GM19463 (cell line): Measurements from ENCODE around the gene CST9L.

Source experiments
- ATAC-seq: cut with Tn5 transposase; IDR thresholded peaks from one replicate; pipeline ENCODE4 v1.9.1; 2021; ENCODE audit warnings: mild to moderate bottlenecking, moderate library complexity; ENCODE audit not compliant: unreplicated experiment

The CST9L gene, protein sequence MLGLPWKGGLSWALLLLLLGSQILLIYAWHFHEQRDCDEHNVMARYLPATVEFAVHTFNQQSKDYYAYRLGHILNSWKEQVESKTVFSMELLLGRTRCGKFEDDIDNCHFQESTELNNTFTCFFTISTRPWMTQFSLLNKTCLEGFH

DNA sequence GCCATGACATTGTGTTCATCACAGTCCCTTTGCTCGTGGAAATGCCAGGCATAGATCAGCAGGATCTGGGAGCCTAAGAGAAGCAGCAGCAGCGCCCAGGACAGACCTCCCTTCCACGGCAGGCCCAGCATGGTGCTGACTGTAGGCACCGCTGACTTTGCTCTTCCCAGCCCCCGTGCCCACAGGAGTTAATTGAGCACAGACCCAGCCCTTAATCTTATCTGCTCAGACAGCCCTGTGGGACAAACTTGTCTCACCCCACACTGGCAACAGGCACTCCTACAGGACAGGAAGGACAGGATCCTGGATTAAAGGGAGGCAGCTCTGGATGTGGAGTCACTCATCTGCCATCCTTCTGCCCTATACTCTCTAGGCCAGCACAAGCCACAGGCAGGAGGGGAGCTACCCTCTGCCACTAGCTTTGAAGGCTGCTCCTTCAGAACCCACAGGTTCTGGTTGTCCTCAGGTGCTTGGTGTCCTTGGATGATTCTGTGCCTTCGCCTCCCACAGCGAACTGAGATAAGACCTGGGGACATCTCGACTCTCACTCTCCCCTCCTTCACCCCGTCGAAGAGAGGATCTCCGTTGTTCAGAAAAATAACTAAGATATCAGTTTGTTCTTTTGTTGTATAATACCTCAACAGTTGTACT is at the start of gene CST9L:
Gene CST9L (minus strand): TSS at position 165 of the 651 bp plus-strand sequence. CDS start 34 bp downstream, at position 131.
- no peak for ATAC-seq

DNA sequence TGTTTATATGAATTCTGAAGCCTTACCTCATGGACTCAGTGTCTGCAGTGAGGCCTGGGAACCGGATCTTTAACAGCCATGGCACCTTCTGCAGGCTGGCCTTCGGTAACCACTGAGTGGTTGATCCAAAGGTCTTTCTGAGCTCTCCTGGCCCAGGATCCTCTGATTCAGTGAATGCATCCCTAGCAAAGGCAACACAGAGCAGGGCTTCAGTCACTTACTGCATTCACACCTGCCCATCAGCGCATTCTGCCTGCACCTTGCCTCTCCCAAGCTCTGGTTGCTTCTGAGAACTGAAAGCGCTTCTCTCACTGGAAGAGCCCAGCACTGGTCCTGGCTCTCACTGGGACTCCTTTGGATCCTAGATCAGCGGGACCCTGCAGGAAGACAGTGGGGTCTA is 45.9 kb upstream of the CST9L start:
- ATAC-seq: no peak

- ATAC-seq: no peak
Observed at GRCh38 chr20:23613676-23614075, 45.4 kb upstream of the CST9L start.

DNA sequence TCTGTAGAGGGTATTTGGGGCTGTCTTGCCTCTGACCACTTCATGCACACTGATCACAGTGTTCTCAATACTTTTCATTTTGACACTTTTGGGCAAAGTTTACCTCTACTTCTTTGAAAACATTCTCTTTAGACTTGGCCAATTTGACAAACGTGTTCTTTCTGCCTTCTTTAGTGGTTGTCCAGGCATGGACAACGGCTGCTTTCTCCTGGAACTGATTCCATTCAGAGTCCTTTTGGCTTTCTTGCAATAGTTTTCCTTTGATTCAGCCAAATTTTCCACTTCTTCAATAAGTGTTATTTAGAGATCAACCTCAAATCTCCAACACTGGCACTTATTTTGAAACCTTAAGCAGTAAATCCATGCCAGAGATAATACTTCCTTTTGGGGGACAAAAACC is 44.1 kb upstream of the CST9L start:
- no peak for ATAC-seq

DNA sequence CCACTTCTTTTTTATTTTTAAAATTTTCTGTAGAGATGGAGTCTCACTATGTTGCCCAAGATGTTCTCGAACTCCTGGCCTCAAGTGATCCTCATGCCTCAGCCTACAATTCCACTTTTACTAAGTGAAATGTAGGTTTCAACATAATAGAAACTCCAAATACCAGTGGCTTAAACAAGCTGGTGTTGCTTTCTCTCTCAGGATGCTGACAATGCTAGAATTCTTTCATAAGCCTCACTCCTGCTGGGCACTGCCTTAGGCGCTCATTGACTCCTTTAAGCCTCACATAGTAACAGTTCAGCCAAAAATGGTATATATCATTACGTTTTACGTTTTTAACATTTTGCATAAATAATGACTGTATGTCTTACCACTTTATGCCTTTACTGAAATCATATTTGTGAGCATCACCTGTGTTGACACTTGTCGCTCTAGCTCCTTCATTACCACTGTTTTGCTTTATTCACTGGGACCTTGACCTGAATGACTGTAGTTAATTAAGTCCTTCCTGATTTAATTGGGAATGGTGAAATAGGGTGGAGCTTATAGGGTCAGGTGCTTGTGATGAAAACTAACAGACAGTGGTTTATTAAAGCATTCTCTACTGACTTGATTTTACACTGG is 41.3 kb upstream of the CST9L start:
- no peak for ATAC-seq

- ATAC-seq: no peak
Observed at GRCh38 chr20:23608251-23608846, 40.1 kb upstream of the CST9L start.

- no peak for ATAC-seq
Observed at GRCh38 chr20:23607497-23608245, 39.4 kb upstream of the CST9L start.

GRCh38 chr20:23606652-23607049 is 38.4 kb upstream of the CST9L start:
- peak; percentile 96 for ATAC-seq

- ATAC-seq: no peak
Observed at GRCh38 chr20:23605867-23606651, 37.8 kb upstream of the CST9L start, which contains the start of gene CST9. CST9 (minus strand) TSS chr20:23605917; CDS start chr20:23605864, 53 bp downstream.

DNA sequence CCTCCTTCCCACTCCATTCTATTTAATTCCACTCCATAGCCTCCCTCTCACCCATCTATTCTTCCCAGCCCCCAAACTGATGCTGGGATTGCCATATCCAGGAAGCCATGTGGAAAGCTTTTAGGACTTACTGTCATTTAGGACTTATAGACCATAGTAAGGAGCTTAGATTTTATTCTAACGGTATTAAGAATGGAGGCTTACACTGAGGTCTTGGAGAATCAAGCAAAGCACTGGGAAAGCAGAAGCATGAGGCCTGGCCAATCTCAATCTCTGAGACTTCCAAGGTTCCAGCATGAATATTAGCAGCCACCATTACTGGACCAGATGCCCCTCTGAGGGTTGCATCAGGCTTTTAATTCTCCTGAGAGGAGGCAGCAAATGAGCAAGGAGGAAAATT is 36.0 kb upstream of the CST9L start:
- ATAC-seq: no peak

- ATAC-seq: no peak
Observed at GRCh38 chr20:23603321-23603720, 35.0 kb upstream of the CST9L start.

DNA sequence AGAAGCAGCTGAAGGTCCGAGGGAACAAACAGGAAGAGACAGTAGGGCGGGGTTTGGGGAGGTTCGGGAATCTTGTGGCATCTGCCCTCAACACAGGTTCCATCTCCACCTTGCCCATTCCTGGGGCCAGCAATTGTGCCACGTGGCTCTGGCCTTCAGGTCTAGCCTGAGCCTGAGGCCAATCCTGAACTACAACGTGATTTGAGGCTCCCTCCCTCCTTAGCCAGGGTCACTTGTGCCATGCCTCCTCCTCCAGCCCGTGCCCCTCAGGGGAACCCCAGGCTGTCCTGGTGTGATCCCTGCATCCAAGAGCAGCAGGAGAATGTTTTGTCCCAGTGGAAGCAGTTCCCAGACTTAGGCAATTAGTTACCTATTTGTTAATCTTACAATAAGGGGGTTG is 34.4 kb upstream of the CST9L start:
- ATAC-seq: no peak

GRCh38 chr20:23602241-23602640 is 34.0 kb upstream of the CST9L start:
- ATAC-seq: no peak

DNA sequence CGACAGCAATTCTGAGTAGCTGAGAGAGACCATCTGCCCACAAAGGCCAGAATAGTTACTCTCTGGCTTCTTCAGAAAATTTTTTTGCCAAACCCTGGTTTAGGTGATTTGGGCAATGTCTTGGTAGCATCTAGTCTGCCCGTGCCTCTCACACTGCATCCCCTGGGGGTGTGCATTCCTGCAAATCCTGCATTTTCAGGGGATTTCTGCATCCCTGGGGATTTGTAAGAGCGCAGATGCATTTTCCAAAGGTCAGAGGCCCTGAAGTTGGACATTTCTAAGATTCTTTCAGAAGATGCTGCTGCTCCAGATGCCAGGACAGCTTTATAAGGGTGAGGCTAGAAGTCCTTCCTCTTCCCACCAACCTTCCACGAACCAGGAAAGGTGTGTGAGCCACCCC is 33.4 kb upstream of the CST9L start:
- no peak for ATAC-seq

DNA sequence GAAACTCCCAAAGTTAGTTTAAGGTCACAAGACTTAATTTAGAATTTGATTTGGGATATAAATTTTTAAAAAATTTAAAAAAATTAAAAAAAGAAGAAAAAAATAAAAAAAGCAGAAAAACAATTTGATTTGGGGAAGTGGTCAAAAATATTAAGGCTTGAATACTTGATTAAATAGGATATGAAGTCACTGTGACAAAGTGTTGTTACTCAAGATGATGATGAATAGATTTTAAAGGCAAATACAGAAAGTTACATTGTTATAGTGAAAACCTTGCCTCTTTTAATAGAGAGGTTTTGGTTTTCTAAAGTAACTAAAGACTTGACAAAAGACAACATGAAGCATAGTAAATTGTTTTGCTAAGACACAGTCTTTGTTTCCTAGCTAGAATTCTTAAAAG is 30.2 kb upstream of the CST9L start:
- ATAC-seq: no peak

DNA sequence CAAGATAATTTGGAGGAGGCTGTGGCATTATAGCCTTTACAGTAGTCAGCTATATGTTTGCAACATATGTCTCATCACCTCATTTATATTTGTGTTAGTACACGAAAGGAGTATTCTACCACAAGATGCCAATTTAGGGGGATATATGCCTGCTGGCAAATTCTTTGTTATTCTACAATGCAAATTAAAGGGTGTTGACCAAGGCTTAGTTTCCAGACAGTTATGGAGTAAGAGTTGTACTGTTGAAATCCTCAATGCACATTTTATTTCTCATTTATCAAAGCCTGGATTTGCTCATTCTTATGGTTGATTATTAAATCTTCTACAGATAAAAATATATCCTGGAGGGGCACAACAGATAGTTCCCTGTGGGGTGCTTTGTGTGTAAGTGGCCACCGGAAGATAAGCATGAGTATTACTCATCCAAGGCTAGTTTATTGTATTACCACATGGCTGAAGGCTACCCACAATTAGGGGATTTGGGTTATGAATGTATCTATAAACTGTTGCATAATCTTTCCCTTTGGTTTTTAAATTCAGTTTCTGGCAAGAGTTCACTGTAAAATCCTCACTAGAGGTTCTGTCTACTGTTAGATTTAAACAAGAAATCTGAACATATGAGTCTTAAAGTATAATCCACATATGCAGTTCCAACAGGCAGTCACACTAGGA is 28.4 kb upstream of the CST9L start:
- ATAC-seq: no peak

DNA sequence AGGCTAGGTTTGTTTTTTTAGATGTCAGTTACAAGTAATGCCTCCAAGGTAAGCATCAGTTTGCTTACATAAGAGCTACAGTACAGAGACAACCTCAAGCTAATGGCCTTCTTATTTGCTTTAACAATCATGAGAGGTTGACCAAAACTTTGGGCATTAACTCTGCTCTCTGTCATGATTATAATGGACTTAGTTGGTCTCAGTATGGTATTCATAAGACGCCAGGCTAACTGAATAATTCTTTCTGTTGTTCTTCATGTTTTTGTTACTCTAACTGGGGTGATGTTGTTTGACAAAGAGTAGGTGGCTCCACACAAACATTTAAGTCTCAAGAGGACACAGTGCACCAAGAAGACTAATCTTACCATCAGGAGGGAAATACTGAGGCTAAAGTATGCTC is 27.7 kb upstream of the CST9L start:
- no peak for ATAC-seq

- no peak for ATAC-seq
Observed at GRCh38 chr20:23588434-23589403, 20.4 kb upstream of the CST9L start.

- ATAC-seq: no peak
Observed at GRCh38 chr20:23587631-23588030, 19.3 kb upstream of the CST9L start.
